Hepatocyte (in vitro differentiated cells): ENCODE measurements around the gene FAM174C.

Experiments
- CTCF ChIP-seq: fragments of 200-600 bp; sonication (generic); IDR thresholded peaks from 2 replicates; pipeline ENCODE4 v1.5.1; 2016; ENCODE audit warnings: antibody characterized with exemption, mild to moderate bottlenecking; ENCODE audit not compliant: poor library complexity
- EZH2 ChIP-seq: fragments of 200-600 bp; sonication (generic); IDR thresholded peaks from 2 replicates; pipeline ENCODE4 v1.6.1; 2016; ENCODE audit warnings: antibody characterized with exemption, mild to moderate bottlenecking, borderline replicate concordance

- TF ChIP-seq CTCF, result no peak
- TF ChIP-seq EZH2, result no peak
Measured at GRCh38 chr19:1263188-1263587, 12.1 kb upstream of the FAM174C start.
